ENCODE data around the gene LRP2BP.

The LRP2BP gene

GRCh38 chr4:185361872-185362271 is 33.9 kb downstream of the LRP2BP start:
- Mint-ChIP-seq H3K27me3 (ENCODE audit: low read depth) (no peaks in the 10 kb centered on the region), H3K4me1 (ENCODE audit: low read depth) (peaks cover 7% of the 10 kb centered on the region), H3K9me3 (no peaks in the 10 kb centered on the region)

GRCh38 chr4:185359767-185360446 is 35.8 kb downstream of the LRP2BP start:
- H3K27ac Mint-ChIP-seq = no peak overlapping the region
- no peaks in the 10 kb centered on the region for H3K9me3 Mint-ChIP-seq
- peaks cover 7% of the 10 kb centered on the region for H3K4me1 Mint-ChIP-seq (ENCODE audit: low read depth)
- no peak for DNase-seq (ENCODE audit: low spot score)
- H3K36me3 Mint-ChIP-seq (ENCODE audit: low read depth) = peaks cover 2% of the 10 kb centered on the region
- no peaks in the 10 kb centered on the region for H3K27me3 Mint-ChIP-seq (ENCODE audit: low read depth)
- H3K4me3 Mint-ChIP-seq = no peak overlapping the region

More at GRCh38 chr4:185361872-185362271, 33.9 kb downstream of the LRP2BP start:
- peaks cover 2% of the 10 kb centered on the region for H3K36me3 Mint-ChIP-seq (ENCODE audit: low read depth)
- H3K27ac Mint-ChIP-seq = no peak overlapping the region
- no peak overlapping the region for H3K4me3 Mint-ChIP-seq
- no peak for DNase-seq (ENCODE audit: low spot score)

DNA sequence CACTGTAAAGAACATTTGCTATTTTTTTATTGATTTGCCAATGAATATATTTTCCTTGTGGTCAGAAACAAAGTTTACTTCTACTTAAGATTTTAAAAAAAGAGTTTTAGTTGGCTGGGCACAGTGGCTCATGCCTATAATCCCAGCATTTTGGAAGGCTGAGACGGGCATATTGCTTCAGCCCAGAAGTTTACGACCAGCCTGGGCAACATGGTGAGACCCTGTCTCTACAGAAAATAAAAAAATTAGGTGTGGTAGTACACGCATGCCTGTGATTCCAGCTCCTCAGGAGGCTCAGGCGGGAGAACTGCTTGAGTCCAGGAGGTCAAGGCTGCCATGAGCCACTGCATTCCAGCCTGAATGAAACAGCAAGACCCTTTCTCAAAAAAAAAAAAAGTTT is 36.8 kb downstream of the LRP2BP start:
- H3K36me3 Mint-ChIP-seq (ENCODE audit: low read depth) = peaks cover 2% of the 10 kb centered on the region

DNA sequence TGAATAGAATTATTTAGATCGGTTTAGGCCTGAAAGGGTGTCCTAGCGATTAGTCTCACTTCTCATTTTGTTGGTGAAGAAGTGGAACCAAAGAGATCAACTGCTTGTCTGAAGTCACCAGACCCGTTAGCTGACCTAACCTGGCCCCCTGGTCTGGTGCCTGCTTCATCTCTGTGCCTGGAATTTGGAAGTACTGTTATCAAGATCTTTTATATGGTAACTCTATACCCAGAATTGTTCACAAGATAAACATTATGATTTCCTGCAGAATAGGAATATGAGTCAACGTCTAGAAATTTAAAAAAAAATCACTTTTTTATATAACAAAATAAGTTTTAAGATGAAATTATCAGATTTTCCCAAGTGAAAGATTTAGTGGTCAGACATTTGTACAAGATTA is 37.2 kb downstream of the LRP2BP start:
- Mint-ChIP-seq H3K27ac (no peak overlapping the region), H3K36me3 (ENCODE audit: low read depth) (peaks cover 2% of the 10 kb centered on the region), H3K27me3 (ENCODE audit: low read depth) (no peaks in the 10 kb centered on the region), H3K4me3 (no peak overlapping the region), H3K9me3 (no peaks in the 10 kb centered on the region), H3K4me1 (ENCODE audit: low read depth) (peaks cover 7% of the 10 kb centered on the region)
- DNase-seq (ENCODE audit: low spot score) = no peak

More for the DNA sequence above, 36.8 kb downstream of the LRP2BP start:
- H3K27me3 Mint-ChIP-seq (ENCODE audit: low read depth) = no peaks in the 10 kb centered on the region
- no peaks in the 10 kb centered on the region for H3K9me3 Mint-ChIP-seq
- H3K4me1 Mint-ChIP-seq (ENCODE audit: low read depth) = peaks cover 7% of the 10 kb centered on the region
- no peak overlapping the region for H3K27ac Mint-ChIP-seq
- no peak for DNase-seq (ENCODE audit: low spot score)
- H3K4me3 Mint-ChIP-seq = no peak overlapping the region

GRCh38 chr4:185357733-185358440 is 37.8 kb downstream of the LRP2BP start:
- Mint-ChIP-seq H3K27me3 (ENCODE audit: low read depth) (no peaks in the 10 kb centered on the region), H3K27ac (no peak overlapping the region), H3K4me1 (ENCODE audit: low read depth) (peaks cover 7% of the 10 kb centered on the region), H3K9me3 (no peaks in the 10 kb centered on the region), H3K4me3 (no peak overlapping the region), H3K36me3 (ENCODE audit: low read depth) (peaks cover 5% of the 10 kb centered on the region)
- DNase-seq (ENCODE audit: low spot score) = no peak

GRCh38 chr4:185357211-185357610 is 38.5 kb downstream of the LRP2BP start:
- Mint-ChIP-seq H3K9me3 (no peaks in the 10 kb centered on the region), H3K36me3 (ENCODE audit: low read depth) (peaks cover 11% of the 10 kb centered on the region), H3K4me3 (no peak overlapping the region), H3K27ac (no peak overlapping the region), H3K4me1 (ENCODE audit: low read depth) (peaks cover 12% of the 10 kb centered on the region), H3K27me3 (ENCODE audit: low read depth) (no peaks in the 10 kb centered on the region)
- DNase-seq (ENCODE audit: low spot score) = peak; percentile 25

DNA sequence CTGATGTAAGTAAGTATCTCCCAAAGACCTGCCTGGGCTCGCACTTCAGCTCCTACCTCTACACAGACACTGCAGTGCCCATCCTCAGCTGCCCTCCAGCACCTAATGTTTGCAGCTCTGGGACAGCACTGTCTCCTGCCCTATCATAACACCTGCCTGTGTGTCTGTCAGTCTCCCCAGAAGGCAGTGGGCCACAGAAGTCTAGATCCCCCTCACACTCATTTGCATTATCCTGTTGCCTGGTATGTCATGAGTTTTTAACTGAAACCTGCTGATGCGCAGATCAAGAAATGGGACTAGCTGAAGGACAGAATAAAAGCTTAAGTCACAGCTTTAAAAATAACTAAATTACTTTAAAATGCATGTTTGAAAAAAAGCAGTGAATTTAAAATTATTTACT is 43.0 kb downstream of the LRP2BP start:
- no peak overlapping the region for H3K4me3 Mint-ChIP-seq
- peaks cover 27% of the 10 kb centered on the region for H3K36me3 Mint-ChIP-seq (ENCODE audit: low read depth)
- no peak for DNase-seq (ENCODE audit: low spot score)
- H3K27ac Mint-ChIP-seq = no peak overlapping the region
- H3K27me3 Mint-ChIP-seq (ENCODE audit: low read depth) = no peaks in the 10 kb centered on the region
- H3K9me3 Mint-ChIP-seq = no peaks in the 10 kb centered on the region
- H3K4me1 Mint-ChIP-seq (ENCODE audit: low read depth) = peaks cover 11% of the 10 kb centered on the region

GRCh38 chr4:185352202-185352601 is 43.5 kb downstream of the LRP2BP start:
- Mint-ChIP-seq H3K9me3 (no peaks in the 10 kb centered on the region), H3K27ac (no peak overlapping the region), H3K27me3 (ENCODE audit: low read depth) (no peaks in the 10 kb centered on the region), H3K4me1 (ENCODE audit: low read depth) (peaks cover 11% of the 10 kb centered on the region), H3K36me3 (ENCODE audit: low read depth) (peaks cover 30% of the 10 kb centered on the region), H3K4me3 (no peak overlapping the region)
- DNase-seq (ENCODE audit: low spot score) = no peak

DNA sequence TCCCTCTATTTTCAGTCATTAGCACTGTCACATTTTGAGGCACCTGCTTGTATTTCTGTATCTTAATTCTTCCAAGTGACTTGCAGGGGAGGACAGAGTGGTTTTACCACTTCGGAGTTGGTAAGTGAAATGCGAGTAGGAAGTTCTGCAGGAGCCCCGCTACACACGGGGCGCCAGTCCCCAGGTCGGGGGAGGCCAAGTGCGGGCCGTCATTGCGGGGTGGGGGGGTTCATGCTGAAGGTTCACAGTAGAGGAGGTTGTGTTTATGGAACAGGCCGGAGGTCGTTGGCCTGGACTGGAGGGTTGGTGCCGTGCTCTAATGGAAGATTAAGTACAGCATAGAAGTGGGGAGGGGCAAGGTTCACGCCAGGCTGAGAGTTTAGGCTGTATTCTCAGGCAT is 44.0 kb downstream of the LRP2BP start:
- Mint-ChIP-seq H3K9me3 (no peaks in the 10 kb centered on the region), H3K27ac (no peak overlapping the region), H3K4me1 (ENCODE audit: low read depth) (peaks cover 9% of the 10 kb centered on the region)

DNA sequence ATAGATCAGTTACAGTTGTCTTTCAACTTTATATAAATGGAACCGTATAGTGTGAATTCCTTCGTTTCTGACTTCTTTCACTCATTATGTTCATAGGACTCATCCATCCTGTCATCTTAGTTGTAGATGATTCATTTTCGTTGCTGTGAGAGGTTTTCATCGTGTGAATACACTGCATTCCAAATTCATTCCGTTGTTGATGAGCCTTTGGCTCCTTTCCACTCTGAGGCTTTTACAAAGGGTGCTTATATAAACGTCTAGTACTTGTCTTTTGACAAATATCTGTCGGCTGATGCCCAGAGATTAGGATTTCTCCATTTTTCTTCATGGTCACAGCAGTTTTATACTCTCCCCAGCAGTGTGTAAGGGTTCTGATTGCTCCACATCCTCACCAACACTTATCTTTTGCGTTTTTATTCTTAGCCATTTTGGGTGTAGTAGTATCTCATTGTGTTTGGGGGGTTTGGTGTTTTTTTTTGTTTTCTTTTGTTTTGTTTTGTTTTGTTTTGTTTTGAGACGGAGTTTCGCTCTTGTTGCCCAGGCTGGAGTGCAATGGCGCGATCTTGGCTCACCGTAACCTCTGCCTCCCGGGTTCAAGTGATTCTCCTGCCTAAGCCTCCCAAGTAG is 48.6 kb downstream of the LRP2BP start:
- H3K9me3 Mint-ChIP-seq = no peaks in the 10 kb centered on the region
- H3K4me3 Mint-ChIP-seq = no peak overlapping the region
- no peak for DNase-seq (ENCODE audit: low spot score)
- H3K27me3 Mint-ChIP-seq (ENCODE audit: low read depth) = no peaks in the 10 kb centered on the region
- peaks cover 26% of the 10 kb centered on the region for H3K4me1 Mint-ChIP-seq (ENCODE audit: low read depth)
- no peak overlapping the region for H3K27ac Mint-ChIP-seq
- H3K36me3 Mint-ChIP-seq (ENCODE audit: low read depth) = peaks cover 33% of the 10 kb centered on the region

More for the DNA sequence above, 44.0 kb downstream of the LRP2BP start:
- Mint-ChIP-seq H3K36me3 (ENCODE audit: low read depth) (peaks cover 35% of the 10 kb centered on the region), H3K27me3 (ENCODE audit: low read depth) (no peaks in the 10 kb centered on the region), H3K4me3 (no peak overlapping the region)
- no peak for DNase-seq (ENCODE audit: low spot score)

DNA sequence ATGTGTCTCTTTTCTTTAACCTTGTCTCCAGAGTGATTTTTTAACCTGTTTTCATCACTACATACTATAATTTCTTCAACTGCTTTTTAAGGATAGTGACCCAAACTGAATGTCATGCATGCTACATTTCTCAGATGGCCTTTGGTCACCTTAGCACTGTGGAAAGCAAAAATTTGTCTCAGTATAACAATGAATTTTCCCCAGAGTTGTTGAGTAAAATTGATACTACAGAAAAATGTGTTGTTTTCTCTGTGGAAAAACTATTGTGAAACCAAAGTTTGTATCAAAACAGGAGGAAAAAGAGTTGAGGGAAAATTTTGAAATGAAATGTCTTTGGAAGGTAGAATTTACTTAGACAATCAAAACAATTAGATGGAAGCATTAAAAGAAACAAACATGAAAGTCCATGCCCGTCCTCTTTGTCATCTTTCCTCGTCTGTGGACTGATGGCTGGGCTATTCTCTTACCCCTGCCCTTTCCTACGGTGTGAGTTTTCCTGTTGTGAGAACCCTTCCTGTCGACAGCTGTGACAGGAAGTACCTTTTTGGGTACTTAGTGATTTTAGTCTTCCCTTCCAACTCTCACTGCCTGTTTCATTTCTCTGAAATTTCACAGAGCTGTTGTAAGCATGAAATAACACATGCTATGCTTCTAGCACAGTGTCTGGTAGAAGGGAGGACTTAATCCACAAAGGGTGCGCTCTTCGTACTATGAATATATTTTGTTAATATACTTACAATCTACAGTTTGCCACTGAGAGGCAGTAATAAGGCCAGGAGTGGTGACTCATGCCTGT is 50.8 kb downstream of the LRP2BP start:
- H3K9me3 Mint-ChIP-seq = no peaks in the 10 kb centered on the region
- no peaks in the 10 kb centered on the region for H3K27me3 Mint-ChIP-seq (ENCODE audit: low read depth)
- H3K27ac Mint-ChIP-seq = peak overlapping the region; percentile 74
- H3K4me1 Mint-ChIP-seq (ENCODE audit: low read depth) = peaks cover 28% of the 10 kb centered on the region
- peaks cover 31% of the 10 kb centered on the region for H3K36me3 Mint-ChIP-seq (ENCODE audit: low read depth)
- no peak for DNase-seq (ENCODE audit: low spot score)
- H3K4me3 Mint-ChIP-seq = peak overlapping the region; percentile 63

GRCh38 chr4:185343726-185344581 is 51.8 kb downstream of the LRP2BP start:
- H3K27me3 Mint-ChIP-seq (ENCODE audit: low read depth) = no peaks in the 10 kb centered on the region
- H3K4me3 Mint-ChIP-seq = peak overlapping the region; percentile 5
- H3K27ac Mint-ChIP-seq = peak overlapping the region; percentile 9
- peaks cover 36% of the 10 kb centered on the region for H3K4me1 Mint-ChIP-seq (ENCODE audit: low read depth)
- H3K36me3 Mint-ChIP-seq (ENCODE audit: low read depth) = peaks cover 32% of the 10 kb centered on the region
- H3K9me3 Mint-ChIP-seq = peaks cover 4% of the 10 kb centered on the region
- no peak for DNase-seq (ENCODE audit: low spot score)

- Mint-ChIP-seq H3K4me1 (ENCODE audit: low read depth) (peaks cover 36% of the 10 kb centered on the region), H3K27ac (no peak overlapping the region), H3K36me3 (ENCODE audit: low read depth) (peaks cover 24% of the 10 kb centered on the region), H3K27me3 (ENCODE audit: low read depth) (no peaks in the 10 kb centered on the region), H3K9me3 (peaks cover 9% of the 10 kb centered on the region), H3K4me3 (no peak overlapping the region)
- no peak for DNase-seq (ENCODE audit: low spot score)
Observed at GRCh38 chr4:185341841-185342240, 53.9 kb downstream of the LRP2BP start.

All from T-helper 2 cell treated with Interferon-gamma antibody and Interleukin-4, amounts not matched to agents 5 μg/mL and 100 μg/mL, for 36 hours (primary cell).